Esophagus squamous epithelium (tissue), 4 donors: ENCODE measurements around the gene PLD6.

Source experiments
- CTCF ChIP-seq, 6 experiments: fragments of 450-650 bp in 4 of 6; fragments of 200-600 bp in 2 of 6; sonication (generic) in 2 of 6; IDR thresholded peaks; one replicate each; pipeline ENCODE4 v1.5.1; 2016 to 2019; ENCODE audit warnings: antibody characterized with exemption in 6 of 6, mild to moderate bottlenecking in 4 of 6, moderate library complexity in 4 of 6
- POLR2A ChIP-seq, 4 donors: fragments of 450-650 bp; IDR thresholded peaks; one replicate each; pipeline ENCODE4 v1.6.1; 2017; ENCODE audit warnings: antibody characterized with exemption in 4 of 4, mild to moderate bottlenecking in 4 of 4, moderate library complexity in 3 of 4

DNA sequence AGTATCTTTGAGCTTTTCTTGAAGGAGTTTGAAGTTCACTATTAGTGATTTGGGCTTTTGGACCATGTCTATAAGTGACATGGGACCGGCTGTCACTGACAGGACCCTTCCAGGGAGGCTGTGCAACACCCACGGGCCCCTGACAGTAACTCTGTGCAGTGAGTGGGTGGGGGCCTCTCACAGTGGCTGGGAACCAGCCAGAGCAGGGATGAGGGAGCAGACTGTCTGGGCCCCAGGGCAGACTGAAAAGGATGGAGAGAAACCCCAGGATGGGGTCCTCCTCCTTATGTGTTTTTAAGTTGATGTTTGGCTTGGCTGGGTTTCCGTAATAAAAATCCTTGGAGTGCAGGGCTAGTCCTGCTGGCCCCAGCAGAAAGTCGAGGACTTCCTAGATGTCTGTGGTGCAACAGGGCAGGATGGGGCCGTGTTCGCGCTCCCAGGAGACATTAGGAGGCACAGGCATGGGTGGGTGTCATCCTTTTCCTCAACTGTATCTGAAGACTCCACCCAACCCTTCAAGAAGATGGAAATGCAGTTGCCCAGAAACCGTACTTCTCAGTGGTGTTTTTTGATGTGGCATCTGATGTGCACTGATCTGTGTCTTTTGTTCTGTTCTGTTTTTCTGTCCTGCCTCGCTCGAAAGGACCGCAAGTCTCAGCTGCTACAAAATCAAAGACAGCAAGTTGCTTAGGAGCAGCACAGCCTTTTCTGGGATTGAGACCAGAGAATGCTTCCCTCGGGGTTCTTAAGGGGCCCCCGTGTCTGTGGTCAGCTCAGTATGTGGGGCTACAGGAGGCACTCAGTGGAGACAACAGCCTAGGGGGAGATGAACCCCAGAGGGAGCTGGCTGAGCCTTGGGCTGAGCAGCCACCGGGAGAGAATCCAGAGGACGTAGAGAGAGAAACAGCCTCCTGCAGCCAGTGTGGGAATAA lies 24.2 kb downstream of the PLD6 start:
- TF ChIP-seq CTCF (IDR thresholded peaks at IDR 0.05), result no peak
- TF ChIP-seq POLR2A (IDR thresholded peaks at IDR 0.05), result no peak
